Measurements from ENCODE around the gene TLE4. TPM values are rescaled to one million over a fixed set of nuclear protein-coding genes. Genes with fewer than 3 reads are reported as not detected.

Gene TLE4
- total and polyA plus RNA-seq, 2 of the 13 experiments (the other 11 are each of a cell fraction or from before 2014, with no cell fraction given) = 2.0 to 2.3 TPM

DNA sequence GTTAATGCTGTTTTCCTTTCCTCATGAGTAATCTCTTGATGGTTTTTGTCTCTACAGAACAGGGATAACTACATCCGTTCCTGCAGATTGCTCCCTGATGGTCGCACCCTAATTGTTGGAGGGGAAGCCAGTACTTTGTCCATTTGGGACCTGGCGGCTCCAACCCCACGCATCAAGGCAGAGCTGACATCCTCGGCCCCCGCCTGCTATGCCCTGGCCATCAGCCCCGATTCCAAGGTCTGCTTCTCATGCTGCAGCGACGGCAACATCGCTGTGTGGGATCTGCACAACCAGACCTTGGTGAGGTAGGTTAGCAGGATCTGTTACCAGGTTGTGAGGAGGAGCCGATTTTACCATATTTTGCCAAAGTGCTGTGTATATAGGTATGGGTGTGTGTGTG, 148.2 kb downstream of the TLE4 start:
- ChIA-PET POLR2A (no interaction called here), CTCF (ENCODE audit: low intra/inter-chr PET ratio, low total read pairs) (no interaction called here)
- no TSS peak for BruUV-seq (replicated peaks)
- H3K4me2 ChIP-seq (ENCODE audit: low read depth, low read length) = no peak overlapping the region
- H3K4me3 ChIP-seq (replicated peaks in 1 of 3; ENCODE audit: insufficient read depth in 1 of 3, low read depth in 2 of 3, low read length in 3 of 3) = no peak overlapping the region
- no peaks in the 10 kb centered on the region for H3K79me2 ChIP-seq (ENCODE audit: insufficient read depth, low read length)
- in situ Hi-C loops (cut with HindIII; ENCODE audit: extremely low pct_ligation_motif_present, low pct_unique_long_range_greater_than_20kb) (no loop called here), intact Hi-C loops (cut with micrococcal nuclease; ENCODE audit: unreplicated experiment) (no loop called here)
- H4K20me1 ChIP-seq (ENCODE audit: insufficient read depth, low read length) = no peaks in the 10 kb centered on the region
- no peaks in the 10 kb centered on the region for H3K4me1 ChIP-seq (ENCODE audit: insufficient read depth, low read length)
- H3K36me3 ChIP-seq (replicated peaks in 1 of 2; ENCODE audit: control insufficient read depth in 1 of 2, insufficient read depth in 2 of 2, low read length in 2 of 2) = no peaks in the 10 kb centered on the region
- peaks cover 71% of the 10 kb centered on the region for H3K9me3 ChIP-seq (ENCODE audit: low read length)
- FAIRE-seq (no peak), ATAC-seq (no peak), DNase-seq (ENCODE audit: low spot score) (no peak)
- H3K27me3 ChIP-seq (ENCODE audit: control insufficient read depth in 1 of 2, insufficient read depth in 2 of 2, low read length in 2 of 2) = no peaks in the 10 kb centered on the region
- no peak overlapping the region for H3K27ac ChIP-seq (ENCODE audit: extremely low read length, insufficient read depth, low read length)
- TF ChIP-seq DMTF1 (CRISPR knock-in tag; IDR thresholded peaks at IDR 0.05) = no peak
- WGBS (ENCODE audit: low lambda C conversion rate) = 74% methylated on average over 10 of the region's 11 CpGs
- no peak overlapping the region for H3K9ac ChIP-seq (ENCODE audit: insufficient read depth, low read depth, low read length)
- H2AFZ ChIP-seq (ENCODE audit: low read length) = no peak overlapping the region

DNA sequence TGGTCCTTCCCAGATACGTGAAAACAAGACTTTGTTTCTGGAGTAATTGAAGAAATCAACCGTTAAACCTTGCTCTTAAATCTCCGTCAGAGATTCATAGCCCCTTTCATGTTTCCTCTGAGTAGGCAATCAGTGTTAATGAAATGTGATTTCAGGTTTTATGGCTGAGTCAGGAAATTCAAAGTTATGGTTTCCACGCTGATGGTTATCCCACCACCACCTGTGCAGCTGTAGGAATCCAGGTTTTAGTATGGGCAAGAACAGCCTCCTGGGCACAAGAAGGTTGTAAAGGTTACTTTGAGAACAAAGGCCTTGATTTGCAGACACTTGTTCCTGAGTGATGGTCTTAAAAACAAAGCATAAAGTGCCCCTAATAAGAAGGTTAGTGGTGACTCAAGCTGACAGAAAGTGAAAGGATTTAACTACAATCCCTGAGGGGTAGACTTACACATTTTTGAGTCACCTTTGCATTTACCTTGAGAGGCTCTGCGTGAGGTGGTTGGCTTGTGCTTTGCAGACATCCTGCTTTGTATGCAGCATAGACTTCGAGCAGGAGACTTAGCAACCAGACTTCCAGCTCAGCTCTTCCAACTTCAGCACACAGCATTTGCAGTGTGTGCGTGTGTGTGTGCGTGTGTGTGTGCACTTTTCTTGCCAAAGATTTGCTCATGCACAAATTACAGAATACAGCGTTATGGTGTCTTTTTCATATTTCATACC, 159.6 kb downstream of the TLE4 start:
- Histone ChIP-seq H3K4me3 (replicated peaks in 1 of 3; ENCODE audit: insufficient read depth in 1 of 3, low read depth in 2 of 3, low read length in 3 of 3) (no peak overlapping the region), H3K9me3 (ENCODE audit: low read length) (peaks cover 25% of the 10 kb centered on the region), H3K27me3 (ENCODE audit: control insufficient read depth in 1 of 2, insufficient read depth in 2 of 2, low read length in 2 of 2) (no peaks in the 10 kb centered on the region), H4K20me1 (ENCODE audit: insufficient read depth, low read length) (no peaks in the 10 kb centered on the region), H3K27ac (ENCODE audit: extremely low read length, insufficient read depth, low read length) (no peak overlapping the region), H2AFZ (ENCODE audit: low read length) (no peak overlapping the region), H3K79me2 (ENCODE audit: insufficient read depth, low read length) (no peaks in the 10 kb centered on the region), H3K36me3 (replicated peaks in 1 of 2; ENCODE audit: control insufficient read depth in 1 of 2, insufficient read depth in 2 of 2, low read length in 2 of 2) (no peaks in the 10 kb centered on the region), H3K9ac (ENCODE audit: insufficient read depth, low read depth, low read length) (no peak overlapping the region), H3K4me2 (ENCODE audit: low read depth, low read length) (no peak overlapping the region), H3K4me1 (ENCODE audit: insufficient read depth, low read length) (no peaks in the 10 kb centered on the region)
- intact Hi-C loops (cut with micrococcal nuclease; ENCODE audit: unreplicated experiment) = no loop called here
- ChIA-PET CTCF (ENCODE audit: low intra/inter-chr PET ratio, low total read pairs) (no interaction called here), POLR2A (no interaction called here)
- ATAC-seq = no peak
- in situ Hi-C loops (cut with HindIII; ENCODE audit: extremely low pct_ligation_motif_present, low pct_unique_long_range_greater_than_20kb) = no loop called here
- TF ChIP-seq TCF7 (IDR thresholded peaks at IDR 0.05; ENCODE audit: low read depth) = no peak
- no peak for TF ChIP-seq ZNF136 (CRISPR knock-in tag; IDR thresholded peaks at IDR 0.05; ENCODE audit: low read depth)
- TF ChIP-seq, protein P1, sequence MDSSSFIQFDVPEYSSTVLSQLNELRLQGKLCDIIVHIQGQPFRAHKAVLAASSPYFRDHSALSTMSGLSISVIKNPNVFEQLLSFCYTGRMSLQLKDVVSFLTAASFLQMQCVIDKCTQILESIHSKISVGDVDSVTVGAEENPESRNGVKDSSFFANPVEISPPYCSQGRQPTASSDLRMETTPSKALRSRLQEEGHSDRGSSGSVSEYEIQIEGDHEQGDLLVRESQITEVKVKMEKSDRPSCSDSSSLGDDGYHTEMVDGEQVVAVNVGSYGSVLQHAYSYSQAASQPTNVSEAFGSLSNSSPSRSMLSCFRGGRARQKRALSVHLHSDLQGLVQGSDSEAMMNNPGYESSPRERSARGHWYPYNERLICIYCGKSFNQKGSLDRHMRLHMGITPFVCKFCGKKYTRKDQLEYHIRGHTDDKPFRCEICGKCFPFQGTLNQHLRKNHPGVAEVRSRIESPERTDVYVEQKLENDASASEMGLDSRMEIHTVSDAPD (CRISPR knock-in tag; IDR thresholded peaks at IDR 0.05) = no peak
- no peak for TF ChIP-seq ETV6 (CRISPR knock-in tag; conservative IDR thresholded peaks at IDR 0.05)
- no peak for TF ChIP-seq MEIS2 (CRISPR knock-in tag; IDR thresholded peaks at IDR 0.05)
- TF ChIP-seq ZNF569 (CRISPR knock-in tag; IDR thresholded peaks at IDR 0.05; ENCODE audit: borderline replicate concordance) = no peak
- no peak for DNase-seq (ENCODE audit: low spot score)
- no TSS peak for BruUV-seq (replicated peaks)
- FAIRE-seq = no peak
- 33% methylated on average over 9 of the region's 9 CpGs for WGBS (ENCODE audit: low lambda C conversion rate)

Measured in HepG2 (cell line).